Measurements from ENCODE around the gene NIN. TPM values are rescaled to one million over a fixed set of nuclear protein-coding genes. Genes with fewer than 3 reads are reported as not detected.

The NIN gene
- total RNA-seq, 1 donor from 2014 or later, result 29.5 TPM

GRCh38 chr14:50757702-50758101 is 73.3 kb downstream of the NIN start:
- intact Hi-C loops (cut with DNase I), result loop anchor here (5.0 kb wide), 1 partner anchor 1770 kb away; no protein-coding TSS in a partner anchor
- Histone ChIP-seq H3K27me3 (no peaks in the 10 kb centered on the region), H3K4me1 (peaks cover 4% of the 10 kb centered on the region), H3K4me3 (no peak overlapping the region), H3K36me3 (peaks cover 0 to 61% of the 10 kb centered on the region in 2 donors), H3K27ac (no peak overlapping the region), H3K9me3 (no peaks in the 10 kb centered on the region)
- TF ChIP-seq CTCF (IDR thresholded peaks at IDR 0.05) (no peak), POLR2A (IDR thresholded peaks at IDR 0.05) (no peak), POLR2AphosphoS5 (IDR thresholded peaks at IDR 0.05; ENCODE audit: insufficient read depth in 1 of 2, low read depth in 1 of 2) (no peak)
- no peak for DNase-seq (ENCODE audit: extremely low spot score in 2 of 2)

GRCh38 chr14:50756300-50756699 is 74.7 kb downstream of the NIN start:
- Histone ChIP-seq H3K27ac (no peak overlapping the region), H3K27me3 (no peaks in the 10 kb centered on the region), H3K9me3 (no peaks in the 10 kb centered on the region), H3K4me1 (no peaks in the 10 kb centered on the region), H3K4me3 (no peak overlapping the region), H3K36me3 (peaks cover 0 to 62% of the 10 kb centered on the region in 2 donors)
- TF ChIP-seq POLR2A (IDR thresholded peaks at IDR 0.05) (no peak), POLR2AphosphoS5 (IDR thresholded peaks at IDR 0.05; ENCODE audit: insufficient read depth in 1 of 2, low read depth in 1 of 2) (no peak), CTCF (IDR thresholded peaks at IDR 0.05) (no peak)
- intact Hi-C loops (cut with DNase I), result loop anchor here (5.0 kb wide), 1 partner anchor 1771 kb away; no protein-coding TSS in a partner anchor
- no peak for DNase-seq (ENCODE audit: extremely low spot score in 2 of 2)

- TF ChIP-seq POLR2AphosphoS5 (IDR thresholded peaks at IDR 0.05; ENCODE audit: insufficient read depth in 1 of 2, low read depth in 1 of 2) (no peak), POLR2A (IDR thresholded peaks at IDR 0.05) (no peak), CTCF (IDR thresholded peaks at IDR 0.05) (no peak)
- Histone ChIP-seq H3K27ac (no peak overlapping the region), H3K27me3 (no peaks in the 10 kb centered on the region), H3K36me3 (peaks cover 0 to 54% of the 10 kb centered on the region in 2 donors), H3K4me3 (no peak overlapping the region), H3K9me3 (no peaks in the 10 kb centered on the region), H3K4me1 (no peaks in the 10 kb centered on the region)
- intact Hi-C loops (cut with DNase I), result no loop called here
- no peak for DNase-seq (ENCODE audit: extremely low spot score in 2 of 2)
These were observed 80.6 kb downstream of the NIN start for GRCh38 chr14:50750323-50750722.

GRCh38 chr14:50745401-50746058 is 85.4 kb downstream of the NIN start:
- intact Hi-C loops (cut with DNase I), result no loop called here
- Histone ChIP-seq H3K27ac (no peak overlapping the region), H3K36me3 (peaks cover 0 to 31% of the 10 kb centered on the region in 2 donors), H3K4me3 (no peak overlapping the region), H3K9me3 (no peaks in the 10 kb centered on the region), H3K4me1 (peaks cover 3% of the 10 kb centered on the region), H3K27me3 (no peaks in the 10 kb centered on the region)
- no peak for TF ChIP-seq CTCF (IDR thresholded peaks at IDR 0.05)
- TF ChIP-seq POLR2A (IDR thresholded peaks at IDR 0.05), result no peak
- TF ChIP-seq POLR2AphosphoS5 (IDR thresholded peaks at IDR 0.05; ENCODE audit: insufficient read depth in 1 of 2, low read depth in 1 of 2), result no peak
- DNase-seq (ENCODE audit: extremely low spot score in 2 of 2), result no peak

GRCh38 chr14:50744231-50744630 is 86.7 kb downstream of the NIN start:
- TF ChIP-seq POLR2AphosphoS5 (IDR thresholded peaks at IDR 0.05; ENCODE audit: insufficient read depth in 1 of 2, low read depth in 1 of 2) (no peak), CTCF (IDR thresholded peaks at IDR 0.05) (no peak), POLR2A (IDR thresholded peaks at IDR 0.05) (no peak)
- Histone ChIP-seq H3K27me3 (no peaks in the 10 kb centered on the region), H3K4me1 (peaks cover 3% of the 10 kb centered on the region), H3K36me3 (peaks cover 0 to 29% of the 10 kb centered on the region in 2 donors), H3K4me3 (no peak overlapping the region), H3K27ac (no peak overlapping the region), H3K9me3 (no peaks in the 10 kb centered on the region)
- intact Hi-C loops (cut with DNase I), result no loop called here
- DNase-seq (ENCODE audit: extremely low spot score in 2 of 2), result no peak

All from vagina (tissue), 2 donors.